GM19025 (cell line): Measurements from ENCODE around the gene TERC.
A peak's percentile ranks its signal among the peaks of the same experiment; 100 is the strongest.
"Not testable (repeated sequence)": the region's sequence is repeated elsewhere in the genome, so short reads cannot be mapped to it uniquely, and the experiment has no call there.

Experiments
- ATAC-seq: cut with Tn5 transposase; IDR thresholded peaks from one replicate; pipeline ENCODE4 v1.9.1; 2021; ENCODE audit warnings: mild to moderate bottlenecking, low read depth, moderate library complexity; ENCODE audit not compliant: unreplicated experiment

TERC gene

DNA sequence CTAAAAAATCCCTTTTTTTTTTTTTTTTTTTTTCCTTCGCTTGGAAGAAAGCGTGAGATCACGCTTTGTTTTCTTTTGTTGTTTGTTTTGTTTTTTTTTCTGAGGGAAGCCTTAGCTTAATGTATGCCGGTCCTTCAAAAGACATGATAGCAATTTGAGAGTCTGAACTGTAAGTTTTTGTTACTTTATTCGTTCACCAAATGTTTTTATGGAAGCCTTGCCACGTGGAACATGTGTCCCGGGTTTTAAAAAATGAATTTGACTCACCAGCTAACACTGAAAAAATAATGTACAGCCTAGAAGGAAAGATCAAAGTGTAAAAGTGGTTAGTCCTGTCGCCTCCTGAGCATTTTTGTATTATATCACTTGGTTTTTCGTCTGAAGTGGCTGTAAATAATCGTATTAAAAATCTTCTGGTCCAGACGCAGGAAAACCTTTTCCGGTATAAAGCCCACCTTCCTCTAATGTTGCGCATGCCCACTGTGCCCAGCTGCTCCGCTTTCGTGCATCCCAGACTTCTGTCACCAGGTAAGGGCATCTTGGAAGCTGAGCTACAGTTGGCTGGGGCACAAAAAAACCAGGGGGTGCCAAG is 7.5 kb upstream of the TERC start:
- ATAC-seq, result peak; percentile 5

DNA sequence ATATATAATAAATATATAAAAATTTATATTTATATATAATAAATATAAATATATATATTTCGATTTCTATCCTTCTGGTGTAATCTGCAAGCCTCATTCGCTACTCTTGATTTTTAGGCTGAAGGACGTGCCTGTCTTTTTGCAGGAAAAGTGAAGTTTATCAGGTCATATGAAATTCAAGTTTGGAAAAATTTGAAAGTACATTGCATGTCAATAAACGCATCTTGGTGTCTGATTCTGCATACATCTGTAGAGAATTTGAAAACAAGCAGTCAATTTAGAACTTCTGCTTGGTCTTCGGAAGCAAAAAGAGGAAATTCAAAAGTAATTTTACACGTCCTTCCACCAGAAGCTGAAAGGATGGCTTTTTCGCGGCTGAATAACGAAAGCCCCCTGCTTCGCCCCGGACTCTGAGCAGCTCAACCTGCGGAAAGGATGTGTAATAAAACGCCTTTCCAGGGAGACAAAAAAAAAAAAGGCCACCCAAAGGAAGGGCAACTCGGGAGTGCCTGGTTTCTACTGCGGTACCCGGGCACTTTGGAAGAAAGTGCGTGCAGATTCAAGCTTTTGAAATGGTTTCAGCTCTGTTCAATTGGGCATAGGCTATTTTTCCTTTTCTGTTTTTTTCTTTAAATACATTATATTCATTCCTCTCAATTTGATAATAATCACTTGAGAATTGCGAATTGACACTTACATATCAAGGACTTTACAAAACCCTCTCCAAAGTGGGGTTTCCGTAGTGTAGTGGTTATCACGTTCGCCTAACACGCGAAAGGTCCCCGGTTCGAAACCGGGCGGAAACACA is 6.8 kb upstream of the TERC start:
- ATAC-seq, result no peak

DNA sequence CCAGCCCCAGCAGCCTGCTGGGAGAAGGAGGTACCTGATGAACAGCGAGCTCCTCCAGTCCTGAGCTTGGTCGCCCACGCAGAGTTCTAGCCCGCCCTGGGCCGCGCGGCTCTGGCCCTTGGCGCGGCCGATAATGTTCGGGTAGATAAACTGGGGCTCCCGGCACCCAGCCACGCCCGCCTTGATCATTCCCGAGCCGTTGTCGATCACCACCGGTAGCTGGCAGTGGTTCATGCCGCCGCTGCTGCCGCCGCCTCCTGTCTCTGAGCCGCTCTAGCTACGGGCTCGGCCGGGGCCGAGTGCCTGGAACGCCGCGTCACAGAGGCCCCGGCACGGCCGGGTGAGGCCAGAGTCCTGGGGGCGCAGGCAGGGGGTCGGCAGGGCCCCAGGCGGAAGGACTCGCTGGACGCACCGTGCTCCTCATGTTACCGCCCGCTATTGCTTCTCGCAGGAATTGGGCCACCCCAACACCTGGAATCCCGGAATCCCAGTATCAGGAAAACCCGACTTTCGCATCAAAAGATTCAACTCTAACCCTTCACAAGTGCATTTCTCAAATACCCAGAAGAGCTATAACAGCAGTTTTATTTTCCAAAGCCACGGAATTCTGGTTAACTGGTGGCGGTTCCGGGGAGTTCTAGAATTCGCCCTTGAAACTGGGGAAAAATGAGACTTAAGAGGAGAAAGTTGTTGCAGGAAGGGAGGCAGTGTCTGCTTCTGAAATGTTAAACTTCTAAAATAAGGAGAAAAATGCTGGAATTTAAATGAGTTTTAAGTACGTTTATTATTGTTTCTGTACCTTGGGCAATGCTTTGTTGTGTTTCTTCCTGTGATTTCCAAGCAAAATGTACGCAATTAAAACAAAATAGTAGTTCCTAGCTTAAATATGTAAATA is 4.7 kb upstream of the TERC start, which contains the start of gene ACTRT3:
ACTRT3 (minus strand) TSS at position 275 of the 895 bp plus-strand sequence; CDS start at position 234, 41 bp downstream.
- ATAC-seq, result peak; percentile 21

DNA sequence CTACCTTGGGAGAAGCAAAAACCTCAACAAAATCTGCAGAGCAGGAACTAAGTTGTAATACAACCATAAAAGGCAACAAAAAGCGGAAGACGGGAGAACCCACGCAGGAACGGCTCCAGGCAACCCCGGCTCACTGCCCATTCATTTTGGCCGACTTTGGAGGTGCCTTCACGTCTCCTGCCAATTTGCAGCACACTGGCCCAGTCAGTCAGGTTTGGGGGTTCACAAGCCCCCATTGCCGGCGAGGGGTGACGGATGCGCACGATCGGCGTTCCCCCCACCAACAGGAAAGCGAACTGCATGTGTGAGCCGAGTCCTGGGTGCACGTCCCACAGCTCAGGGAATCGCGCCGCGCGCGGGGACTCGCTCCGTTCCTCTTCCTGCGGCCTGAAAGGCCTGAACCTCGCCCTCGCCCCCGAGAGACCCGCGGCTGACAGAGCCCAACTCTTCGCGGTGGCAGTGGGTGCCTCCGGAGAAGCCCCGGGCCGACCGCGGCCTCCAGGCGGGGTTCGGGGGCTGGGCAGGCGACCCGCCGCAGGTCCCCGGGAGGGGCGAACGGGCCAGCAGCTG is 463 bp downstream of the TERC start:
- ATAC-seq, result peak; percentile 26

DNA sequence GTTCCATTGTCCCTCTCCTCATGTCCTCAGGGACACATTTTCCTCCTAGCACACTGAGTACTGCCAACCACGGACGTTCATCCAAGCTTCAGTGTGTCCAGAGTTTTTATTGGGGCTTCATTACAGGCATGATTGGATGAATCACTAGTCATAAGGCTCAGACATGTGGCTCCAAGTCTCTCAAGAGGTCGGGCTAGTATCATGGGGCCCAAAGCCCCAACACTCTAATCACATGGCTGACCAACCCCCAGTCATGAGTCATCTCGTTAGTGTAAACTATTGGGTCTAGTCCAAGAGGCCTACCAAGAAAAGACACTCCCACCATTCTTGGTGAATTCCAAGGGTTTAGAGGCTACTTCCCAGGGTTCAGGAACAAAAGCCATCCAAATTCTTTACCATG is 4.4 kb downstream of the TERC start:
- ATAC-seq, result no peak

DNA sequence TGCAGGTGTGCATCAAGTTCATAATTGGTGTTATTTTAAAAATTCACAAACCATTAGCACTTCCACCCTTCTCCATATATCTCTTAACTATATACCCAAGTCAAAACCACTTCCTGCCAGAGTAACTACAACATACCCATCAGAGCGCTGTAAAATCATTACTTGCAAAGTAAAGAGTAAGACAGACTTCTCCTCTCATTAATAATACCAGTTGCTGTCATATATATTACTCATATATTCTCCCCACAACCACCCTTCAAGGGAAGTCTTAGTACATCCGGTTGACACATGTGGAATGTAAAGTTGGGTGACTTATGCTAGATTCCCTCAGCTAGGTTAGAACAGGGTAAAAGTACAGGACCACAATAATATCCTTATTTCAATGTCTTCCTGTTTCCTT is 5.6 kb downstream of the TERC start:
- ATAC-seq, result no peak

- ATAC-seq, result no peak
These were observed 6.4 kb downstream of the TERC start for GRCh38 chr3:169758359-169758994.

DNA sequence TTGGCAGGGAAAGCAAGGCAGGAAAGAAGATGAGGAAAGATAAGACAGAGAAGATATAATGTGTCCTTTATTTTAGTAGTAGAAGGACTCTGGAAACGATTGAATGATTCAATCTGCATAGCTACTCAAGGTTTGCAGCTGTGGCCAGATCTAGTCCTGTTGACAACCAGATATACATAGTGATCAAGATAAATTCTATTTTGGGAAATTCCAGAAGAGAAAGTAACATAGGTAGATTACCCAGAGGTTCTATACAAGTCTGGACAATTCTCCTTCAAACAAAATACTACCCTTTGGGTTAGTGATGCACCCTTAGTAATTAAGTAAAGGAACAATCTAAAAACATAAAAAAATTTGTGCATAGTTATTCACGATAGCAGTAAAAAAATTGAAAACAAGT is 9.4 kb downstream of the TERC start:
- no peak for ATAC-seq

- ATAC-seq, result no peak
These were observed 10.1 kb downstream of the TERC start for GRCh38 chr3:169754711-169755110.

- no peak for ATAC-seq
These were observed 13.0 kb downstream of the TERC start for GRCh38 chr3:169751875-169752274.

GRCh38 chr3:169750665-169751064 is 14.2 kb downstream of the TERC start:
- ATAC-seq, result no peak

GRCh38 chr3:169748670-169749069 is 16.2 kb downstream of the TERC start:
- no peak for ATAC-seq

- ATAC-seq, result no peak
These were observed 17.9 kb downstream of the TERC start for GRCh38 chr3:169746924-169747323.

GRCh38 chr3:169744366-169745054 is 20.4 kb downstream of the TERC start:
- no peak for ATAC-seq

DNA sequence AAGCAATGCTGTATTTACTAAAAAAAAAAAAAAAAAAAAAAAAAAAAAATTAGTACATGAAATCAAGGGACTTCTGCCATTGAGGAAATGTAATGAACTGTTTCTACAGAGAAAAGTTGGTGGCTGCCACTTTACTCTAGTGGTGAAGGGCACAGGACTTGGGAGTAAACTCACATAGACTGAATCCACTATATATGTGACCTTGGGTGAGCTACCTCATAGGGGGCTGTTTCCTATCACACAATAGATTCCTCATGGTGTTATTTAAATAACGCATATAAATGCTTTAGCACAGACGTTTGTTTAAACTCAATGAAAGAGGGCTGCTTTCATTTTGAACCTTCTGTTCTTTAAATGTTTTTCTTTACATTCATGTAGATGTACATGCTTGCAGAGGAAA is 25.8 kb downstream of the TERC start:
- ATAC-seq, result no peak

- not testable (repeated sequence) for ATAC-seq
These were observed 33.0 kb downstream of the TERC start for GRCh38 chr3:169731857-169732256.

- no peak for ATAC-seq
These were observed 42.1 kb downstream of the TERC start for GRCh38 chr3:169722724-169723123.

- ATAC-seq, result not testable (repeated sequence)
These were observed 46.4 kb downstream of the TERC start for GRCh38 chr3:169718415-169718814.
